Gastrocnemius medialis (tissue), 4 donors: ENCODE measurements around the gene GAB2. TPM values are rescaled to one million over a fixed set of nuclear protein-coding genes. Genes with fewer than 3 reads are reported as not detected.

ENCODE experiments used
- ATAC-seq, 2 donors: fragments of 150-250 bp; one replicate each; pipeline ENCODE4 v1.9.1; 2016
- DNase-seq, 2 donors: peaks; one replicate each; pipeline ENCODE4 v3.0.0-alpha.2; 2019
- H3K27ac ChIP-seq, 4 donors: fragments of 200-600 bp; sonication (generic); 1 replicate in 1 of 4; 2 replicates in 3 of 4; pipeline ENCODE4 v1.5.1; 2016 to 2018; ENCODE audit warnings: mild to moderate bottlenecking in 2 of 4, moderate library complexity in 1 of 4
- H3K27me3 ChIP-seq, 3 donors: fragments of 200-600 bp; sonication (generic) in 2 of 3; 1 replicate in 1 of 3; 2 replicates in 2 of 3; pipeline versions ENCODE4 v1.5.1 to v1.6.0; 2016 to 2019; ENCODE audit warnings: mild to moderate bottlenecking in 1 of 3, moderate library complexity in 1 of 3
- H3K36me3 ChIP-seq, 2 donors: fragments of 200-600 bp; sonication (generic) in 1 of 2; one replicate each; pipeline ENCODE4 v1.5.1; 2017 to 2018
- H3K4me1 ChIP-seq, 2 donors: fragments of 200-600 bp; sonication (generic) in 1 of 2; one replicate each; pipeline ENCODE4 v1.5.1; 2016 to 2017; ENCODE audit warnings: mild to moderate bottlenecking in 2 of 2
- H3K4me3 ChIP-seq, 4 donors: fragments of 200-600 bp; sonication (generic) in 3 of 4; 1 replicate in 1 of 4; 2 replicates in 3 of 4; pipeline ENCODE4 v1.5.1; 2016 to 2019; ENCODE audit warnings: mild to moderate bottlenecking in 2 of 4
- H3K9me3 ChIP-seq, 3 donors: fragments of 200-600 bp; sonication (generic) in 2 of 3; 1 replicate in 1 of 3; 2 replicates in 2 of 3; pipeline ENCODE4 v1.5.1; 2016 to 2019
- POLR2A ChIP-seq, 2 donors: fragments of 450-650 bp; IDR thresholded peaks; one replicate each; pipeline ENCODE4 v1.6.1; 2017; ENCODE audit warnings: antibody characterized with exemption in 2 of 2, mild to moderate bottlenecking in 2 of 2, moderate library complexity in 2 of 2
- in situ Hi-C, 4 donors: fragments of 200-750 bp; cut with MboI; loops; one replicate each; pipeline versions ENCODE4 v1.15.0 to v1.8.0; 2017; ENCODE audit warnings: low sequenced_read_pairs in 4 of 4
- intact Hi-C: fragments of 100-400 bp; cut with DNase I; formaldehyde crosslinking; loops from one replicate; pipeline ENCODE4 v1.15.1; 2023; ENCODE audit warnings: low total_unique reads
- total RNA-seq, 4 donors: library from RNA; depleted of rRNA; stranded (reverse); fragments of >200 nt; gene quantifications; one replicate each; pipeline versions ENCODE4 v1.1.0 to v1.2.3, GENCODE V29; 2016
- TF ChIP-seq, protein P1 (sequence below), 5 experiments: fragments of 450-650 bp in 3 of 5; fragments of 200-600 bp in 2 of 5; sonication (generic) in 2 of 5; IDR thresholded peaks in 4 of 5; conservative IDR thresholded peaks in 1 of 5; 1 replicate in 4 of 5; 2 replicates in 1 of 5; pipeline ENCODE4 v1.5.1; 2016 to 2019; ENCODE audit warnings: antibody characterized with exemption in 5 of 5, mild to moderate bottlenecking in 3 of 5, moderate library complexity in 3 of 5

GAB2 gene
- total RNA-seq, 4 donors from 2014 or later: 4.9 to 68.0 (median 25.8) TPM

DNA sequence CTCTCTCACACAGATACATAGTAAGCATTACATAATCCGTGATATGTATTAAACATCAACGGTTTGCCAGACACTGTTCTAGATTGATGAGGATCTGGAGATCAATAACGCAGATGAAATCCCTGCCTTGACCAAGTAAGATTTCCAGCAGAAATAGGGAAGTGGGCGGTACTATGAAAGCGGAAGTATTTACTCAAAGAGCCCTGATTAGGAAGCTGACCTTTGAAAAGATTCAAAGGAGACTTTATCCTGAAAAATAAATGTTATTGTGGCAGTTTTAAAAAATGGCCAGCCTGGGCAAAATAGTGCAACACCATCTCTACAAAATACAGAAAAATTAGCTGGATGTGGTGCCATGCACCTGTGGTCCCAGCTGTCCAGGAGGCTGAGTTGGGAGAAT lies 26.8 kb downstream of the GAB2 start:
- in situ Hi-C loops (no loop called here), intact Hi-C loops (no loop called here)
- DNase-seq (no peak), ATAC-seq (no peak)
- no peaks in the 10 kb centered on the region for H3K27me3 ChIP-seq
- no peaks in the 10 kb centered on the region for H3K9me3 ChIP-seq
- TF ChIP-seq, protein P1, sequence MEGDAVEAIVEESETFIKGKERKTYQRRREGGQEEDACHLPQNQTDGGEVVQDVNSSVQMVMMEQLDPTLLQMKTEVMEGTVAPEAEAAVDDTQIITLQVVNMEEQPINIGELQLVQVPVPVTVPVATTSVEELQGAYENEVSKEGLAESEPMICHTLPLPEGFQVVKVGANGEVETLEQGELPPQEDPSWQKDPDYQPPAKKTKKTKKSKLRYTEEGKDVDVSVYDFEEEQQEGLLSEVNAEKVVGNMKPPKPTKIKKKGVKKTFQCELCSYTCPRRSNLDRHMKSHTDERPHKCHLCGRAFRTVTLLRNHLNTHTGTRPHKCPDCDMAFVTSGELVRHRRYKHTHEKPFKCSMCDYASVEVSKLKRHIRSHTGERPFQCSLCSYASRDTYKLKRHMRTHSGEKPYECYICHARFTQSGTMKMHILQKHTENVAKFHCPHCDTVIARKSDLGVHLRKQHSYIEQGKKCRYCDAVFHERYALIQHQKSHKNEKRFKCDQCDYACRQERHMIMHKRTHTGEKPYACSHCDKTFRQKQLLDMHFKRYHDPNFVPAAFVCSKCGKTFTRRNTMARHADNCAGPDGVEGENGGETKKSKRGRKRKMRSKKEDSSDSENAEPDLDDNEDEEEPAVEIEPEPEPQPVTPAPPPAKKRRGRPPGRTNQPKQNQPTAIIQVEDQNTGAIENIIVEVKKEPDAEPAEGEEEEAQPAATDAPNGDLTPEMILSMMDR (IDR thresholded peaks at IDR 0.05 in 4 of 5, conservative IDR thresholded peaks at IDR 0.05 in 1 of 5): no peak
- no peak for TF ChIP-seq POLR2A (IDR thresholded peaks at IDR 0.05)
- no peak overlapping the region for H3K27ac ChIP-seq
- H3K4me3 ChIP-seq: no peak overlapping the region
- H3K4me1 ChIP-seq: peaks cover 5 to 7% of the 10 kb centered on the region in 2 donors
- H3K36me3 ChIP-seq: no peaks in the 10 kb centered on the region

DNA sequence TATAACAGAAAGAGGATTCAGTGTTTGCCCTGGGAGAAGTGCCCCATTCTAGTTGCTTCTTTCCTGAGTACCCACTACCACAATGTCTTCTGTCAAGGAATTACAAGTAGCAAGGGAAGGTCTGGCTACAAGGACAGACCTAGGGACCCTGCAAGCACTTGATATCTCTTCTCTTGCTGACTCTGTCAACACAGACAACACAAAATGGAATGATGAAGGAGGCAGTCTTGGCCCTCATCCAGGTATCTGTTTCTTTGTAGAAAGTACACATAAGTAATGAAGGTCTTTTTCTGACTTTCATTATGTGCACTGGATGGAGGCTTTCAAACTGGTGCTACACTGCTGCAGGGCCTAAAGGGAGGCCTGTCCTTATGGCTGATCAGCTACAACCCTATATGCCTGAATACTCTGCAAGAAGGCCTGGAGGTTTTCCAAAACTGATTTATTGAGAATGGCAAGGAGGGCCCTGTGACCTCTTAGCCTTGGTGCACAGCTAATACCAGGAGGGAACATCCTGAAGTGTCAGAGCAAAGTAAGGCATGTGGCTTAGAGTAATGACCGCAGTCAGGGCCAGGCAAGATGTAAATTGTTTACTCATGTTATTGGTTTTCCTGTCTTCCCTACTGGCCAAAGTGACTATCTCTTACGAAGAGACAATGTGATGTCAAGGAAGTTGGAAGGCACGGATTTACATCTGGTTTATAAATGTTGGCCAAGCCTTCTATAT lies 31.2 kb downstream of the GAB2 start:
- no peaks in the 10 kb centered on the region for H3K36me3 ChIP-seq
- no peak for ATAC-seq
- TF ChIP-seq, protein P1 (IDR thresholded peaks at IDR 0.05 in 4 of 5, conservative IDR thresholded peaks at IDR 0.05 in 1 of 5): no peak
- in situ Hi-C loops: no loop called here
- no peaks in the 10 kb centered on the region for H3K27me3 ChIP-seq
- H3K4me1 ChIP-seq: peaks cover 0 to 8% of the 10 kb centered on the region in 2 donors
- DNase-seq: no peak
- H3K4me3 ChIP-seq: no peak overlapping the region
- no peaks in the 10 kb centered on the region for H3K9me3 ChIP-seq
- no peak overlapping the region for H3K27ac ChIP-seq
- intact Hi-C loops: no loop called here

DNA sequence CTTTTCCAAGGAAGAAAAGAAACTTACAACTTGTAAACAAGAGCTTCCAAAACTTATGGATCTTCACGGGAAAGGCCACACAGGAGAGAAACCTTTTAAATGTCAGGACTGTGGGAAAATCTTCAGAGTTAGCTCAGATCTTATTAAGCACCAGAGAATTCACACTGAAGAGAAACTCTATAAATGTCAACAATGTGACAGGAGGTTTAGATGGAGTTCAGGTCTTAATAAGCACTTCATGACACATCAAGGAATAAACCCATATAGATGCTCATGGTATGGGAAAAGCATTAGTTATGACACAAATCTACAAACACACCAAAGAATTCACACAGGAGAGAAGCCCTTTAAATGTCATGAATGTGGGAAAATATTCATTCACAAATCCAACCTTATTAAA lies 32.4 kb downstream of the GAB2 start:
- no peak overlapping the region for H3K27ac ChIP-seq
- no peak for DNase-seq
- H3K4me3 ChIP-seq: no peak overlapping the region
- no peak for ATAC-seq
- H3K9me3 ChIP-seq: no peaks in the 10 kb centered on the region
- no peaks in the 10 kb centered on the region for H3K27me3 ChIP-seq
- H3K36me3 ChIP-seq: no peaks in the 10 kb centered on the region
- in situ Hi-C loops: no loop called here
- TF ChIP-seq, protein P1 (IDR thresholded peaks at IDR 0.05 in 4 of 5, conservative IDR thresholded peaks at IDR 0.05 in 1 of 5): no peak
- TF ChIP-seq POLR2A (IDR thresholded peaks at IDR 0.05): no peak
- intact Hi-C loops: no loop called here
- H3K4me1 ChIP-seq: peaks cover 0 to 10% of the 10 kb centered on the region in 2 donors

DNA sequence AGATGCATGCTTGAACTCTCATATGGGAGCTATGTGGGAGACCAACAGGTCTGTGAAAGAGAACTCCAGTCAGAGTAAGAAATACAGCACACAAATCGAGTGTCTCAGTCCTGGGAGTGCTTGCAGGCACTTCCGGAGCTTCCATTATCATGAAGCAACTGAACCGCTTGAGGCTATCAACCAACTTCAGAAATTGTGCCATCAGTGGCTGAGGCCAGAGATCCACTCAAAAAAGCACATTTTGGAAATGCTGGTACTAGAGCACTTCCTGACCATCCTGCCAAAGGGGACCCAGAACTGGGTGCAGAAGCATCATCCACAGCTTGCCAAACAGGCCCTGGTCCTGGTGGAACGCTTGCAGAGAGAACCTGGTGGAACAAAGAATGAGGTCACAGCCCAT lies 33.4 kb downstream of the GAB2 start:
- ATAC-seq (no peak), DNase-seq (no peak)
- Histone ChIP-seq H3K36me3 (no peaks in the 10 kb centered on the region), H3K27me3 (no peaks in the 10 kb centered on the region), H3K27ac (no peak overlapping the region), H3K9me3 (no peaks in the 10 kb centered on the region), H3K4me3 (no peak overlapping the region), H3K4me1 (peaks cover 0 to 13% of the 10 kb centered on the region in 2 donors)
- intact Hi-C loops (no loop called here), in situ Hi-C loops (no loop called here)
- TF ChIP-seq POLR2A (IDR thresholded peaks at IDR 0.05): no peak
- TF ChIP-seq, protein P1 (IDR thresholded peaks at IDR 0.05 in 4 of 5, conservative IDR thresholded peaks at IDR 0.05 in 1 of 5): no peak

DNA sequence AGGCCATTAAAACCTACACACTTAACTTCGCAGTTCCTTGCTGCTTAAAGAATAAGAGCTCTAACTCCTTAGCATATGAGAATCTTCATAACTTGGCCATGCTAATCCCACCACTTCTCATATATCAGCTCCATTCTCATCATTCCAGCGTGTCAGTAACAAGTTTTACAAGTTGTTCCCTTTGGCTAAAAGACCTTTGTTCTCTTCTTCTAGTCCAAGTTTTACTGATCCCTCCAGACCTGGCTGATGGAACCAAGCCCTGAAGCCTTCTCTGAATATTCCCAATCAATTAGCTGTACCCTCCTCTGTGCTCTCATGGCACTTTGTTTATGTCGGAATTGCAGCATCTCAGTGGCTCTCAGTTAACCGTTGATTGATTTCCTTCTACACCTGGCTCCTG lies 35.8 kb downstream of the GAB2 start:
- ATAC-seq (no peak), DNase-seq (no peak)
- Histone ChIP-seq H3K27me3 (no peaks in the 10 kb centered on the region), H3K36me3 (no peaks in the 10 kb centered on the region), H3K9me3 (no peaks in the 10 kb centered on the region), H3K4me3 (no peak overlapping the region), H3K4me1 (peaks cover 0 to 13% of the 10 kb centered on the region in 2 donors), H3K27ac (no peak overlapping the region)
- in situ Hi-C loops: no loop called here
- intact Hi-C loops: no loop called here
- no peak for TF ChIP-seq POLR2A (IDR thresholded peaks at IDR 0.05)
- TF ChIP-seq, protein P1 (IDR thresholded peaks at IDR 0.05 in 4 of 5, conservative IDR thresholded peaks at IDR 0.05 in 1 of 5): no peak
